GM20431 (cell line): ENCODE data around the gene LDLRAD4.

Experiments used
- in situ Hi-C: fragments of 300-500 bp; cut with MseI, MboI; formaldehyde crosslinking; loops from one replicate; pipeline ENCODE4 v1.15.0; 2020; ENCODE audit warnings: low sequenced_read_pairs; ENCODE audit not compliant: unreplicated experiment

The LDLRAD4 gene

DNA sequence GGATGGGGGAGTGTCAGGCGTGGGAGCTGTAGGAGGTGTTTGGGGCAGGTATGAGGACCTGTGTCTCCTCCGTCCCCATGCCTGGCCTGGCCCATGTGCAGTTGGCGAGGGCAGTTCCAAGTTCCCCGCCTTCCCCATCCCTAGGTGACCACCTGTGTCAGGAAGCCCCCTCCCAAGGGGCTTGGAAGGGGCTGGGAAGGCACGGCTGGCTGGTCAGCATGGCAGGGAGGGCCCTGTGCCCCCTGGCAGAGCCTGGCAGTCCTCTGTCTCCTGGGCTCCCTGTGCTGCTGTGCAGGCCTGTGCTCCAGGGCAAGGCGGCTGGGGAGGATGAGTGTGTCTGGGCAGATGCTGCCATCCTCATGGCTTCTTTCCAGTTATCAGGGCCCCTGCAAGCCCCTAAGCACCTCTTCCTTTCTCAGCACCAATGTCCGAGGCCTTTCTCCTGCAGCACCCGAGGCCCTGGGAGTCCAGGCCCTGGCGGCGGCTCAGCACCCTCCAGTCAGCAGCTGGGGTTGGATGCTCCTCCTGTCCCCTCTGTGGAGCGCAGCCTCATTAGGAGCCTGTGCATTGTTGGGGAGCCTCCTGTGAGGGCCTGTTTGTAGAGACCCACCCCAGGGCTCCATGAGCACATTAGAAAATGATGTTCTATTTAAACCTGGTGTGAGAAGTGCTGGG is 406.1 kb downstream of the LDLRAD4 start:
- in situ Hi-C loops, result no loop called here

DNA sequence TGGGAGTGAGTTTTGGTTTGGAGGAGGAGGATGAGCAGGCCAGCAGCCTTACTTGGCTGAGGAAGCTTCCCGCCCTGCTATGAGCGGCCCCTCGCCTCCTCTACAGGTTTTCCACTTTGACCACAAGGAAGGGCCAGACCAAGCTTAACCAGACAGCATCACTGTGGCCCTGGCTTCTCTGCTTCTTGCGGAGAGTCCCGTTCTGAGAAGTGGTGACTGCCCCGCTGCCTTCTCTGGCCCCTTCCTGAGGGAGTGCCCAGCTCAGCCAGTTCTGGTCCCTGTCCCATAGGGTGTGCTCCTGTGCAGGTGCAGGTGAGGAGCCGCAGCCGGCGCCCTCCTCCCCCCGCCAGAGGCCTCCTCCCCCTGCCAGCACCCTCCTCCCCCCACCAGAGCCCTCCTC is 406.8 kb downstream of the LDLRAD4 start:
- in situ Hi-C loops, result no loop called here

DNA sequence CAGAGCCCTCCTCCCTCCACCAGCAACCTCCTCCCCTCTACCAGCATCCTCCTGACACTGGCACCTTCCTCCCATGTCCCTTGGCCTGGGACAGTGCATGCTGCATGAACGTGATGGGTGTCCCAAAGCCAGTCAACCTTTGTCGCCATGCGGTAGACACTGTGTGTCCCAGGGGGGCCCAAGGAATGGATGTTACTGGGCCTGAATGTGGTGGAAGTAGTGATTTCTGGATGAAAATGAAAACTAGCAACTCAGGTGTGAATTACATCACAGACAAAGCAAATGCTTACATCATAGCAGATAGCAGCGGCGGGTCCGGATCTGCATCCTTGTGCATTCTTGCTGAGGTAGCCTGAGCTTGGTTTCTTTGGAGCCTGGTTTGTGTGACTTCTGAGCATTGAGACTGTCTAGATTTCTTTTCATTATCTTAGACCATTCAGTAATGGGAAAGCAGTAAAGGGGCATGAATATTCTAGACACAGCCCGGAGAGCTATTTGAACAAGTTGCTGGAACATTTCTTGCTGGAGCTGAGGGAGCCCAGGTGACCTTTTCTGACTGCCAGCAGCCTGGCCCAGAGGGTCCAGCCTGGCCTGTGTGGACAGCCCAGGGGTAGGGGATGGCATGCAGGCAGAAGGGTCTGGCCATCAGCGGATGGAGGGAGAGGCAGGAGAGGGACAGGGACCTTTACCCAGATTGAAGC is 407.4 kb downstream of the LDLRAD4 start:
- in situ Hi-C loops, result no loop called here

DNA sequence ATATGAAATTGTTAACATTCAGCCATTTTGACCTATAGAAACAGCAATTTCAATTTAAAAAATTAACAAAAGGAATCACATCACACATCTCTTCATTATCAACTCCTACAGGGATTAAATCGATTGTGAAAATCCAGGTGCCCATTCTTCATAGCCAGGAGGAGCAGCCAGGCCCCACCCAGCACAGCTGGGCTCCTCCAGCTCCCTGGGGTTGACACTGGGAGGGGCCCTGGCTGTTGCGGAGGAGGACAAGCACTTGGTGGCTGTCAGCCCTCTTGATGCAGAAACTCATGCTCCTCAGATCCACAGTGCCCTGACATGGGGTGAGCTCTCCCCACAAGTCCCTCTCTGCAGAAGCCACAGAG is 408.0 kb downstream of the LDLRAD4 start:
- in situ Hi-C loops, result no loop called here

GRCh38 chr18:13627639-13628038 is 409.1 kb downstream of the LDLRAD4 start:
- in situ Hi-C loops, result no loop called here

- in situ Hi-C loops, result no loop called here
Observed at GRCh38 chr18:13628211-13628610, 409.7 kb downstream of the LDLRAD4 start.

GRCh38 chr18:13629841-13630715 is 411.5 kb downstream of the LDLRAD4 start:
- in situ Hi-C loops, result loop anchor here (5.0 kb wide), 1 partner anchor 73 kb away; no protein-coding TSS in a partner anchor

DNA sequence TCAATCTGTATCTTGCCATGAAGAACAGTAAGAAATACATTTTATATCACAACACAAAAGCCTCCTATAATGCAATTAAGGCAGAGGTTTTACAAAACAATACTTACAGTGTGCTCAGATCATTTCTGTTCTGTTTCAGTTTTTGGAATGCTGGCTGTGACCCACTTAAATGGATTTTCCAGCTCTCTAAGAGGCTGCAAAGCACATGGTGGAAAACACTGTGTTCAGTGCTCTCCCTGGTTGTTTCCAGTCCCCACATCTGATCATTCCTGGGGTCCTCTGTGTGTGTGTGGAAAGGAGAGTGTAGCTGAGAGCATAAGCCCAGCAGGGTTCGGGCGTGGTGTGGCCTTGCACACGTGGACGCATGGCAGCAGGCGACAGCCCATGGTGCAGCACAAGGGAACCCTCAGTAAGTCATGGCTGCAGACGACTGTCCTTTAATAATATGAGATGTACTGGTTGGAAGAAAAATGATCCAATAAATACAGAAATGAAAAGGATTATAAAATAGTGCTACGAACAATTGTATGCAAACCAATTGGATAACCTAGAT is 412.2 kb downstream of the LDLRAD4 start:
- in situ Hi-C loops, result loop anchor here (5.0 kb wide), 1 partner anchor 73 kb away; no protein-coding TSS in a partner anchor

DNA sequence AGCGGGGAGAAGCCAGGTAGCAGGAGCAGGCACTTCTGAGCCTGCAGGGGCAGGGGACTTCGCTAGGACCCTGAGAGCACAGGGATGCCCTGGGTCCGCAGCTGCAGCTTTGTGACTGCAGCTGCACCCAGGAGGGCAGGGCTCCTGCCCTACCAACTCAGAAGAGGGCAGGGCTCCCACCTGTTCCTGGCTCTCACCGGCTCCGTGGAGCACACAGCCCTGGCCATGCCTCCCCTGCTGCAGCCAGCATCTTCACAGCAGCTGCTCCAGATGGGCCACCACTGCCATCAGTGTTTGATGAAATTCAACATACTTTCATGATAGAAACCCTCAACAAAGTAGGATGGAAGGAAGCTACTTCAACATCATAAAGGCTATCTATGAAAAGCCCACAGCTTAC is 415.1 kb downstream of the LDLRAD4 start:
- in situ Hi-C loops, result loop anchor here (5.0 kb wide), 1 partner anchor 76 kb away; no protein-coding TSS in a partner anchor

- in situ Hi-C loops, result no loop called here
Observed at GRCh38 chr18:13635046-13635445, 416.5 kb downstream of the LDLRAD4 start.

DNA sequence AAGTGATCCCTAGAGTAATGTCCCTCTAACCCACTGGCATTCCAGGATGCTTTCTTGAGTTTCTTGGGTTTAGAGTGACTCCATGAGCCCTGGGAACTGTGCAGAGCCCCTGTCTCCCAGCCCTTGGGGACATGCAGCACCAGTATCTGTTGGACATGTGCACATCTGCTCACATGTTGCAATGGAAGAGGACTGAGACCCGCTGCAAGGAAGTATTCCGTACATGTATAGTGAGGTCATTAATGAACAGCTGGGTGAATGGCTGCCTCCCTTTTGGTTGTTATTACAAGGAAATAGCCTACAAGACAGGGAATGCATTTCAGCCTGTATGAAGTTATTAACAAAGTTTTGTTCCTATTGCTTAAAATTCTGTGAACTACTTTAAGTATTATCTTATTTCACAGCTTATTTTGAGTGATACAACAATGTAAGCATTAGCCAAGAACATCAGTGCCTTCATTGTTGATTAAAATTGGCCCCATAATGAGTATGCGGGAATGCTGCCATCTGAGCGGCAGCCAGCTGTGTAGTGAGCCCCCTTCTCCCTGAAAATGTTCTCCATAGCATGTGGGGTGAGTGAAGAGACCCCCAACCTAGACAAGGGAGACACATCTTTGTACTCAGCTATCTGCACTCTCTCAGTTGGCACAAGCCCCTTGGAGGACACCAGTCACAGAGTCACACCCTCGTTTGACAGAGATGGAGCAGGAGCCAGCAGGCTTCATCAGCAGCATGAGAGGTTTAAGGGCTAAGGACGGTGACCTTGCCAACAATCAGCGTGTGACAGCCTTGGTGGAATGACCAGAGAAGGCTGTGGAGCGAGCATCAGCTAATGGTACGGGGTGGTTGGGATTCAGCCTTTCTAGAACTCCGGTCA is 420.4 kb downstream of the LDLRAD4 start:
- in situ Hi-C loops, result no loop called here

- in situ Hi-C loops, result no loop called here
Observed at GRCh38 chr18:13640266-13640860, 421.8 kb downstream of the LDLRAD4 start.

DNA sequence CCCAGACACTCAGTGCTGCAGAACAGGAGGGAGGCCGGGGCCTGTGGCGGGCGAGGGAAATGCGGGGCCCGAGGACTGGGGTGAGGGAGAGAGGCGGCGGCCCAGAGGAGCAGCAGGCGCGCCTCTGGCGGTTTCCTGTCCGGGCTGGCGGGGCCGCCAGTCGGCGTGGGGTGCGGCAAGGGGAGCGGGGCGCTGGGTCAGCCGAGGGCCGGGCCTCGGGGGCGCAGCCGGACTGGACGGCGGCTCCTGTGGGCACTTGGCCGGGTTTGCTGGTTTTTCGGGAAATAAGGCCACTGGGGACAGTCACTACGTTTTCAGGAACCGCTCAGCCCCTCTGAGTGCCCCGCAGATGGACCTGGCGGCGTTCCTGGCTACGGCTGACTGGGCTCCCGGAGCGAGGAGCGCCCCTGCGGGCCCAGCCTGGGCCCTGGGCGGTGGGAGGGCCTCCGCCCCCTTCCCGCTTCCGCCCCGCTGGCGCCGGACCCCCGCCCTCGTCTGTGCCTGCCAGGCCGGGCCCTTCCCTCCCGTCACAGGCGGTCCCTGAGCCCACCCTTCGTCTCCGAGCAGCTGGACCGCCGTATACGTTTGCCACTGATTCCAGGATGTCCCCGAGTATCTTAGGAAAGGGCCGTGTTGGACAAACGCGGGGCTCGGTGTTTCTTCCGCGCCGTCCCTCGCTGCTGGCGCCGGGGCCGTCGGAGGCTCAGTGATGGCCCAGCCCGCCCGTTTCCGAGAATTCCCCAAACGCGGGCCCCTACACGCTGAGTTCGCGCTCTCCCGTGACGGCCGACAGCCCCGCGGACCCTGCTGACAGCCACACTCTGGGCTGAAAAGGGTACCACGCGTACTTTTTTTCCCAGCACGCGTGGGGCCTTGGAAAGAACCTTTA is 423.2 kb downstream of the LDLRAD4 start:
- in situ Hi-C loops, result no loop called here

DNA sequence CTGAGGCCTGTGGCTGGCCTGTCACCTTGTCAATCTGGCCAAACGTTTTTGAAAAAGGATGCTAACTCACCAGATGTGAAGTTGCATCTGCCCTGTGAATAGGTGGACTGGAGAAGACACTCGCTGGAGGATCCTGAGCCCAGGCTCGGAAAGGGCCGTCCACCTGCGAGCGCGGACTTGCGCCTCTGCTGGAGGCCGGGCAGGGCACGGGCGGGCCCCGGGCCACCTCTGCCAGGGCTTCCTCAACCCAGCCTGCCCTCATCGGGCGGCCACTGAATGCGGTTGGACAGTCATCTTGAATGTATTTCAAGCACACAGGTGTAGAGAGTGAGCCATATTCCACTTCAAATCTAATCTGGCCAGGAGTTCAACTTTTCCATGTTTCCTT is 423.9 kb downstream of the LDLRAD4 start:
- in situ Hi-C loops, result no loop called here

GRCh38 chr18:13643261-13643751 is 424.7 kb downstream of the LDLRAD4 start:
- in situ Hi-C loops, result no loop called here

DNA sequence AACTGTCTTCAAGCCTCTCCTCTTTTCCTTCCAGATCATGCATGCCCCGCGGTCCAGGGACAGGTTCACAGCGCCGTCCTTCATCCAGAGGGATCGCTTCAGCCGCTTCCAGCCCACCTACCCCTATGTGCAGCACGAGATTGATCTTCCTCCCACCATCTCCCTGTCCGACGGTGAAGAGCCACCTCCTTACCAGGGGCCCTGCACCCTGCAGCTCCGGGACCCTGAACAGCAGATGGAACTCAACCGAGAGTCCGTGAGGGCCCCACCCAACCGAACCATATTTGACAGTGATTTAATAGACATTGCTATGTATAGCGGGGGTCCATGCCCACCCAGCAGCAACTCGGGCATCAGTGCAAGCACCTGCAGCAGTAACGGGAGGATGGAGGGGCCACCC is 426.5 kb downstream of the LDLRAD4 start:
- in situ Hi-C loops, result no loop called here

GRCh38 chr18:13646633-13647032 is 428.1 kb downstream of the LDLRAD4 start:
- in situ Hi-C loops, result no loop called here

GRCh38 chr18:13647761-13648160 is 429.2 kb downstream of the LDLRAD4 start:
- in situ Hi-C loops, result no loop called here
